NCI-H2107 (cell line): ENCODE measurements around the gene GRM4.
"Not testable (repeated sequence)": the region's sequence is repeated elsewhere in the genome, so short reads cannot be mapped to it uniquely, and the experiment has no call there.

ENCODE experiments used
- DNase-seq: peaks from one replicate; lab custom pipeline; 2025; lab: John Stamatoyannopoulos, UW

GRM4 gene

DNA sequence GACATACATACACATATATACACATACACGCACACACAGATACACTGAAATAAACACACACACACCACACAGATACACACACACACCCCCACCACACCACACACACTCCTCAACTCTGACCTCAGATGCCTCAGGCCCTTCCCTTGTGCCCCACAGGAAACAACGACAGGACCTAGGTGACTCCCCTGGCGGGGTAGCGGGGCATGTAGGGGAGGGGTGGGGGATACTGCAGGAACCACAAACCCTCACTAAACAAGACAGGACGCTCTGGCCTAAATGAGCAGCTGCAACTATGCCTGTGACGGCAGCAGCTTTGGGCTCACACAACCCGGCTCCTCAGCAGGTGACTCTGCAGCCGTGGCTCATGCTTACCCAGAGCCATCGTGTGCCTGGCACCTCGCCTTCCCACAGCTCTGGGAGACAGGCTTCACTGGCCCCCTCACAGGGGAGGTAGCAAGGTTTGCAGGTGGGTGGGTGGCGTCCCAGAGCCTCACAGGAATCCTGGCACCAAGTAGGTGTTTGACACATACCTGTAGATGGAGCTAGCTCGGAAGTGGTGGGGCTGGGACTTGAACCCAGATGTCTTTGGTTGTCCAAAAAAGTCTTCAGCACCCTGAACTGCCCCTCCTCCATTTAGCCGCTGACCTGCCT is 100.8 kb downstream of the GRM4 start:
- no peak for DNase-seq

GRCh38 chr6:34043359-34043758 is 102.5 kb downstream of the GRM4 start:
- DNase-seq: no peak

- DNase-seq: not testable (repeated sequence)
Observed at GRCh38 chr6:34041998-34042397, 103.9 kb downstream of the GRM4 start.

GRCh38 chr6:34041385-34041784 is 104.5 kb downstream of the GRM4 start:
- no peak for DNase-seq

DNA sequence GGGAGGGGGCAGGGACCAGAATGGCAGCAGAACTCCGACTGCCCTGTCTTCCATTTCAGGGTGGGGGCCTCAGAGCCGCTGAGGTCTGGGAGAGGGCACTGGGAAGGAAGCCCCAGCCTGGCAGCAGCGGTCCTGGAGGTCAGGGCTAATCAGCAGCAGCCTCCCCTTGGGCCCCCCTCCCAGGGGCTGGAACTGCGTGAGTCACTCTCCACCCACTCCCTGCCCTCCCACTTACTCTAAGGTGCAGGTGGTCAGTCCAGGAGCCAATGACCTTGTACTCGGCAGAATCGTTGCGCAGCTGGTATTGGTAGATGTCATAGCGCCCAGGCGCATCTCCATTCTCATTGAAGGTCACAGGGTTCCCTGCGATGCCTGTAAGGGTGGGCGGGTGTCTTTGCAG is 105.9 kb downstream of the GRM4 start:
- DNase-seq: no peak

DNA sequence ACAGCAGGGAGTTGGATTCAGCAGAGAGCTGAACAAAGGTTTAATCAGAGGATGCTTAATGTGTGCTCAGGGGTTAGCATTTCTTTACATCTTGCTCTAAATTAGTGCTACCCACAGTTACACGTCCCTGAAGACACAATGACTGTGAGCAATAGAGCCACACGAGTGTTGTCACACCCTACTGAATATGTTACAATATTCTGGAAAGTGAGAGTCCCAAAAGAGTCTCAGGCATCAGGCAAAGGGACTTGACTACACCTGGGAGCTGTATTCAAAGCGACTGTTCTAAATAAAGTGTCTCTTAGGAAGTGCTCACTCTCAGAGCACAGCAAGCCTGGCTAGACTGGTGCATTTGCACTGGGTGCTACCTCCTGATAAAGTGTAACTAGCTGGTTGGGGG is 108.7 kb downstream of the GRM4 start:
- no peak for DNase-seq

- no peak for DNase-seq
Observed at GRCh38 chr6:34036357-34037069, 109.4 kb downstream of the GRM4 start.

- DNase-seq: no peak
Observed at GRCh38 chr6:34035704-34036356, 110.1 kb downstream of the GRM4 start.

GRCh38 chr6:34035161-34035560 is 110.7 kb downstream of the GRM4 start:
- DNase-seq: no peak

GRCh38 chr6:34032856-34033255 is 113.0 kb downstream of the GRM4 start:
- DNase-seq: no peak

GRCh38 chr6:34031625-34032383 is 114.1 kb downstream of the GRM4 start:
- DNase-seq: no peak

GRCh38 chr6:34030831-34031624 is 114.9 kb downstream of the GRM4 start:
- DNase-seq: no peak

GRCh38 chr6:34029489-34030280 is 116.2 kb downstream of the GRM4 start:
- DNase-seq: no peak

GRCh38 chr6:34028691-34029360 is 117.1 kb downstream of the GRM4 start:
- no peak for DNase-seq

- no peak for DNase-seq
Observed at GRCh38 chr6:34027939-34028441, 117.9 kb downstream of the GRM4 start.

- DNase-seq: no peak
Observed at GRCh38 chr6:34027445-34027936, 118.4 kb downstream of the GRM4 start.

DNA sequence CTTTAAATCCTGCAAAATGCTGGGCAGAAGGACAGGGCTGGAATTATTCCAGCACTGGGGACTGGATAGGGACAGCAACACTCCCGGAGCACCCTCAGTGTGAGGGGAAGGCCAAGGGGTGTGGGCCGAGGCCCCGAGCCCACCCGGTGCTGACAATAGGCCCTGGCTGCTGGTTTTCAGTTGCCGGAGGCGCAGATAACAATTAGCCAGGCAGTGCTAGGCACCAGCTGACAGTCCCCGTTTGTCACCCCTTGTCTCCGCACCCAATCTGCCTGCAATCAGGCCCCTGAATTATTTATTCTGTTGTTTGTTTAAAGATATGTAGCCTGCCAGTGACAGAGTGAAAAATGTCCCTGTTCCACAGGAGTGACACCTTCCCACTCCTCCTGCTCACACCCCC is 120.0 kb downstream of the GRM4 start:
- no peak for DNase-seq

DNA sequence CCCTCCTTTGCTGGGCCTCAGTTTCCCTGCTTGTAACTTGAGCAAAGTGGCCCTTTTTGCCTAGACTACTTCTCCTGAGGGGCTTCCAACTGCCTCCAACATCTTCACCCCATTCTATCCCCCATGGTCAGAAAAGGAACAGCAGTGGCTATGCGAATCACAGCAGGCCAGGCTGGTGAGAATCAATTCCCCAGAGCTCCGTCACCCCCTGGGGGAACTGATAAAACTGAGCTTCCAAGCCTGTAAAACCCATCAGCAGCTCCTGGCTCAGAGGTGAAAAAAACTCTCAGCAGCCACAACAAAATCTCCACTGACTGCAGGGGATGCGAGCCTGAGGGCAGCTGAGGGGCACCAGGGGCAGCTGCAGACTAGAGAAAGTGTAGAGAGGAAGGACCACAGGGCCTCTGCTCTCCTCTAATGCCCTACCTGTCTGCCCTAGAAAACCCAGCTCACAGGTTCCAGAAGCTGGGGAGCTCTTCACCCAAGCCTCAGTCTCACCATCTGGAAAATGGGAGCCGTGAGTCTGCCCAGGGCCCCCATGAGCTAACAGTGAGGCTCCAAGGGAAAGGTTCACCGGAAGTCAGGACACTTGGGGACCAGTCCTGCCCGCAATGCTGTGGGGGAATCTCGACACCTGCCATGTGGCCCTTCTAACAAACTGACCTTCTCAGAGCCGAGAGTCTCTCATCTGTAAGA is 120.6 kb downstream of the GRM4 start:
- DNase-seq: no peak

- no peak for DNase-seq
Observed at GRCh38 chr6:34022873-34023255, 123.0 kb downstream of the GRM4 start.
